Stomach (tissue), 9 donors: Measurements from ENCODE around the gene PTPRG. TPM values are rescaled to one million over a fixed set of nuclear protein-coding genes. Genes with fewer than 3 reads are reported as not detected.

ENCODE experiments used
- DNase-seq, 2 donors: peaks; one replicate each; pipeline versions ENCODE4 v3.0.0 to v3.0.0-alpha.2; 2013 to 2019
- H3K27ac ChIP-seq, 5 donors: fragments of 200-600 bp in 4 of 5; sonication (generic) in 4 of 5; one replicate each; pipeline ENCODE4 v1.5.1; 2013 to 2019; ENCODE audit warnings: mild to moderate bottlenecking in 1 of 5, moderate library complexity in 1 of 5
- H3K27me3 ChIP-seq, 3 donors: fragments of 200-600 bp; sonication (generic); one replicate each; pipeline ENCODE4 v1.5.1; 2017 to 2019; ENCODE audit warnings: mixed run types in 1 of 3
- H3K36me3 ChIP-seq, 4 donors: fragments of 200-600 bp; sonication (generic); 1 replicate in 3 of 4; 2 replicates in 1 of 4; pipeline ENCODE4 v1.5.1; 2016 to 2019
- H3K4me1 ChIP-seq, 4 donors: fragments of 200-600 bp; sonication (generic); one replicate each; pipeline ENCODE4 v1.5.1; 2016 to 2019
- H3K4me3 ChIP-seq, 4 donors: fragments of 200-600 bp; sonication (generic) in 3 of 4; one replicate each; pipeline ENCODE4 v1.5.1; 2016 to 2019; ENCODE audit warnings: mild to moderate bottlenecking in 1 of 4
- H3K9me3 ChIP-seq, 4 donors: fragments of 200-600 bp; sonication (generic); one replicate each; pipeline ENCODE4 v1.5.1; 2016 to 2019
- EP300 ChIP-seq: sonication (generic); formaldehyde crosslinking; IDR thresholded peaks from one replicate; pipeline ENCODE4 v1.6.1; 2017; ENCODE audit warnings: antibody characterized with exemption
- POLR2A ChIP-seq, 4 donors: fragments of 450-650 bp; IDR thresholded peaks; one replicate each; pipeline ENCODE4 v1.6.1; 2016; ENCODE audit warnings: antibody characterized with exemption in 4 of 4, control low read depth in 2 of 4, mild to moderate bottlenecking in 1 of 4, moderate library complexity in 1 of 4
- POLR2AphosphoS5 ChIP-seq, 3 donors: sonication (generic); formaldehyde crosslinking; IDR thresholded peaks; one replicate each; pipeline ENCODE4 v1.6.1; 2016; ENCODE audit warnings: antibody characterized with exemption in 3 of 3
- WGBS, 5 donors: extraction: QIAGEN DNeasy Blood & Tissue Kit in 3 of 5; methylation state at CpG; one replicate each; pipeline versions ENCODE4 v1.1.5 to v1.1.7; 2013 to 2018; 5-methylcytosine and 5-hydroxymethylcytosine counted together
- intact Hi-C: fragments of 100-400 bp; cut with DNase I; formaldehyde crosslinking; loops from one replicate; pipeline ENCODE4 v1.15.1; 2023; ENCODE audit warnings: low total_unique reads
- polyA plus RNA-seq, 3 donors: library from polyadenylated mRNA; stranded (reverse); fragments of 200-250 nt; gene quantifications; one replicate each; pipeline ENCODE4 v1.2.3, GENCODE V29; 2013
- total RNA-seq, 5 donors: library from RNA; depleted of rRNA; stranded (reverse); fragments of >200 nt; gene quantifications; one replicate each; pipeline versions ENCODE4 v1.1.0 to v1.2.3, GENCODE V29; 2014 to 2016
- TF ChIP-seq, protein P1 (sequence below), 7 experiments: fragments of 450-650 bp in 4 of 7; fragments of 200-600 bp in 3 of 7; sonication (generic) in 3 of 7; IDR thresholded peaks; one replicate each; pipeline ENCODE4 v1.5.1; 2016 to 2019; ENCODE audit warnings: antibody characterized with exemption in 7 of 7, control low read depth in 2 of 7, mild to moderate bottlenecking in 1 of 7
- donor health status: healthy with polysubstance abuse.
- donor health status: Bipolar disorder and iron deficiency.
- donor health status: healthy.

Gene PTPRG
- total and polyA plus RNA-seq, 8 donors = 2.4 to 96.0 (median 22.0) TPM

DNA sequence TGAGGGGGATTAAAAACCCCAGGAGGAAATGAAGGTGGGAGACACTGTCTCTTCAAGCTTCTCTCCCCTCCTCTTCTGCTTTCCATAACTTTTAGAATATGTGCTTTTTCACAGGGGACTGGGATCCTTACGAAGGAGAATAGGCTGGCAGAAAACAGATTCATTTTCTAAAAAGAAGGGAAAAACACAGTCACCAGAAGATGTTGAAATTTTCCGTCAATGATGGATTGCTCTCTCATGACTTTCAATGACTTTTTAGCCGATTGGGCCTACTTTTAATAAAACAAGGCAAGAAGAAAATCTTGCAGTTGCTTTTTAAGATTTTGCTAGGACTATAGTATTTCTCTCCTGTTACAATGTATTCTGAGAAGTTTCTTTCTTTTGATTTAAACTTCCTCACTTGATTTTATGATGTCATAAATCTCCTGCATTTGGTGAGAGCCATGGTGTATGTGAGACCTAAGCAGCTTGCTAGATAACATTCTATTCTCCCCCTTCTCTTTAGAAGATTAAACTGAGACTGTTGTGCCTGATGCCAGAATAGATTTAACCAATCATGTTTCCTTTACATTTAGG lies 570.7 kb downstream of the PTPRG start:
- no peaks in the 10 kb centered on the region for H3K27me3 ChIP-seq
- H3K27ac ChIP-seq = peak overlapping the region in 2 of 5 donors; percentile 4 to 39
- H3K9me3 ChIP-seq = no peaks in the 10 kb centered on the region
- WGBS, 5 donors = 50 to 84% (median 81%) methylated on average over 3 of the region's 3 CpGs
- TF ChIP-seq POLR2AphosphoS5 (IDR thresholded peaks at IDR 0.05) = no peak
- TF ChIP-seq, protein P1, sequence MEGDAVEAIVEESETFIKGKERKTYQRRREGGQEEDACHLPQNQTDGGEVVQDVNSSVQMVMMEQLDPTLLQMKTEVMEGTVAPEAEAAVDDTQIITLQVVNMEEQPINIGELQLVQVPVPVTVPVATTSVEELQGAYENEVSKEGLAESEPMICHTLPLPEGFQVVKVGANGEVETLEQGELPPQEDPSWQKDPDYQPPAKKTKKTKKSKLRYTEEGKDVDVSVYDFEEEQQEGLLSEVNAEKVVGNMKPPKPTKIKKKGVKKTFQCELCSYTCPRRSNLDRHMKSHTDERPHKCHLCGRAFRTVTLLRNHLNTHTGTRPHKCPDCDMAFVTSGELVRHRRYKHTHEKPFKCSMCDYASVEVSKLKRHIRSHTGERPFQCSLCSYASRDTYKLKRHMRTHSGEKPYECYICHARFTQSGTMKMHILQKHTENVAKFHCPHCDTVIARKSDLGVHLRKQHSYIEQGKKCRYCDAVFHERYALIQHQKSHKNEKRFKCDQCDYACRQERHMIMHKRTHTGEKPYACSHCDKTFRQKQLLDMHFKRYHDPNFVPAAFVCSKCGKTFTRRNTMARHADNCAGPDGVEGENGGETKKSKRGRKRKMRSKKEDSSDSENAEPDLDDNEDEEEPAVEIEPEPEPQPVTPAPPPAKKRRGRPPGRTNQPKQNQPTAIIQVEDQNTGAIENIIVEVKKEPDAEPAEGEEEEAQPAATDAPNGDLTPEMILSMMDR (IDR thresholded peaks at IDR 0.05) = no peak
- TF ChIP-seq POLR2A (IDR thresholded peaks at IDR 0.05) = no peak
- no peak for TF ChIP-seq EP300
- H3K4me3 ChIP-seq = no peak overlapping the region
- H3K36me3 ChIP-seq = no peaks in the 10 kb centered on the region
- peaks cover 0 to 10% (median 3%) of the 10 kb centered on the region in 4 donors for H3K4me1 ChIP-seq
- no peak for DNase-seq
- intact Hi-C loops = no loop called here

DNA sequence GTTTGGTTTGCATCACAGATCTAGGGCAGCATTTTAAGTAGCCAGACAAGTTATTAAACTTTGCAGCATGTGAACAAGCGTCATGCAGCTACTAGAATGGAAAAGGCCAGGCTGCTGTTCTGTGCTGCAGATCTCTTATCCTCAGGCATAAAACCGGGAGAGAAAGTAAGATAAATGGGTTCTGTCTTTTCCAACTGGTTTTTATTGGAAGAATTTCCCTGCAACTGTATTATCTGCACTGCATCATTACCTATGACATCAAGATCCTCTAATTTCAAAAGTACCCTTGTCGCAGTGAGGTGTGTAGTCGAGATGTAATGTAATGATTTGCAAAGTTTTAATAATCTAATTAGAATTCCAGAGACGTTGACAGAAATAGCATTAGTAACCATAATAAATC lies 571.6 kb downstream of the PTPRG start:
- Histone ChIP-seq H3K4me3 (no peak overlapping the region), H3K36me3 (no peaks in the 10 kb centered on the region), H3K27me3 (no peaks in the 10 kb centered on the region), H3K4me1 (peaks cover 0 to 10% (median 3%) of the 10 kb centered on the region in 4 donors), H3K9me3 (no peaks in the 10 kb centered on the region), H3K27ac (no peak overlapping the region)
- intact Hi-C loops = no loop called here
- DNase-seq = no peak
- WGBS, 5 donors = 80 to 87% (median 84%) methylated on average over 5 of the region's 5 CpGs
- TF ChIP-seq EP300 = no peak
- TF ChIP-seq, protein P1 (IDR thresholded peaks at IDR 0.05) = no peak

DNA sequence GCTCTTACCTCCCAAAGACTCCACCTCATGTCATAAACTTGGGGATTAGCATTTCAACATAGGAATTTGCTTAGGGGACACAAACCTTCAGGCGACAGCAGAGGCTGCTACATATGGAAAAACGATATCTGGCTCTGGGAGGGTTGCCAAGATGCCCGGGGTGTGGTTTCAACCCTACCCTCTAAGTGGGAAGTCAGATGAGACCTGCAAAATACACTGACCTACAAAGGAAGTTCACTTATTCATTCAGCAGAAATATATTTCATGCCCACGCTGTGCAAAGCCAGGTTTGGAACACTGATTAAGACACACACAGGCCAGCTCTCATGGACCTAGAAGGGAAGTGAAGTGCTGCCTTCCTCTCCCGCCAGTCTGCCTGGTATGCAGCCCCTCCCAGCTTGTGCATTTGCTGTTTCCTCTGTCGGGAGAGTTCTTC lies 572.7 kb downstream of the PTPRG start:
- peak; percentile 40 to 67 for DNase-seq
- TF ChIP-seq POLR2AphosphoS5 (IDR thresholded peaks at IDR 0.05) (peak in 1 of 3 donors; percentile 7), POLR2A (IDR thresholded peaks at IDR 0.05) (no peak), EP300 (no peak)
- intact Hi-C loops = no loop called here
- 14 to 26% (median 14%) methylated on average over 6 of the region's 6 CpGs for WGBS, 5 donors
- H3K27me3 ChIP-seq = no peaks in the 10 kb centered on the region
- no peak overlapping the region for H3K4me3 ChIP-seq
- H3K27ac ChIP-seq = no peak overlapping the region
- no peaks in the 10 kb centered on the region for H3K36me3 ChIP-seq
- H3K9me3 ChIP-seq = no peaks in the 10 kb centered on the region
- peaks cover 0 to 10% (median 3%) of the 10 kb centered on the region in 4 donors for H3K4me1 ChIP-seq

DNA sequence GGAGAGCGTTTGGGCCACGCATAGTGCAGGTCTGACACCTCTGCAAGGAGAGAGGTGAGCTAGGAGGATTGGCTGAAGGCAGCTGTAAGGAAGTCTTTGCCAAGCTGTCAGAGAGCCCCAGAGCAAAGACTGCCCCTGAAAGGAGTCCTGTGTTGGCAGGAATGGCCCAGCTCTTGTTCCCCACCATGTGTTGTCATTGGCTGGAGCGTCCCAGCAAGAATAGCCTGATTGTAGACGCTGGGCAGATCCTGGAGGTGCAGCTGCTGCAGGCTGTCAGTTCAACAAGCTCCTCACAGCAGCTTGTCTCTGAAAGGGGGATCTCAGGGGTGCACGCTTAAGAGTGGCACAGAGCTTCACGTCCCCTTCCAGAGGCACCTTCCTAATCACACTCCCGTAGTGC lies 574.4 kb downstream of the PTPRG start:
- intact Hi-C loops = no loop called here
- no peak for DNase-seq
- Histone ChIP-seq H3K4me1 (peaks cover 0 to 10% (median 3%) of the 10 kb centered on the region in 4 donors), H3K27me3 (no peaks in the 10 kb centered on the region), H3K36me3 (peaks cover 0 to 5% (median 0%) of the 10 kb centered on the region in 4 donors), H3K4me3 (no peak overlapping the region), H3K27ac (no peak overlapping the region), H3K9me3 (no peaks in the 10 kb centered on the region)
- WGBS, 5 donors = 89 to 98% (median 93%) methylated on average over 7 of the region's 7 CpGs
- TF ChIP-seq, protein P1 (IDR thresholded peaks at IDR 0.05) = no peak
- TF ChIP-seq POLR2A (IDR thresholded peaks at IDR 0.05) = no peak
- TF ChIP-seq EP300 = no peak
- TF ChIP-seq POLR2AphosphoS5 (IDR thresholded peaks at IDR 0.05) = no peak

DNA sequence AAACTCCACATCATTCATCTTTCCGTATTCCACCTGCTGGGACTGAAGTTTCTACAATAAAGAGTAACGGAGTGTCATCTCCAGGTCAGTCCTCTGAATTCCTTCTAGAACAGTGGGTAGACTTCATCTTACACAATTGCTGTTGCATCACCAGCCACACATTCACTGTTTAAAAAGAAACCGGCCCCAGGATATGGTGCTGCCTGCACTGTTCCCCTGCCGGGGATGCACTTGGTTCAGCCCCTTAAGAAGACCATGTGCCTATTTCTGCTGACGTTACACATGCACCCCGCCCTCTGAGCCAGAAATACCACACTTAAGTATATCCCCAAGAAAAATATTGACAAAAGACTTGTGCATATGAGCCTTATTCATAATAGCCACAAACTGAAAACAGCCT lies 578.6 kb downstream of the PTPRG start:
- intact Hi-C loops = no loop called here
- Histone ChIP-seq H3K27me3 (no peaks in the 10 kb centered on the region), H3K4me1 (peaks cover 0 to 4% (median 0%) of the 10 kb centered on the region in 4 donors), H3K4me3 (no peak overlapping the region), H3K9me3 (no peaks in the 10 kb centered on the region), H3K36me3 (peaks cover 0 to 5% (median 0%) of the 10 kb centered on the region in 4 donors), H3K27ac (no peak overlapping the region)
- WGBS, 5 donors = 85 to 90% (median 88%) methylated on average over 6 of the region's 6 CpGs
- no peak for TF ChIP-seq POLR2AphosphoS5 (IDR thresholded peaks at IDR 0.05)
- TF ChIP-seq EP300 = no peak
- no peak for TF ChIP-seq POLR2A (IDR thresholded peaks at IDR 0.05)
- TF ChIP-seq, protein P1 (IDR thresholded peaks at IDR 0.05) = no peak
- DNase-seq = no peak
